OCI-LY7 (cell line): ENCODE results near the gene PDE3B. TPM values are rescaled to one million over a fixed set of nuclear protein-coding genes. Genes with fewer than 3 reads are reported as not detected.
A peak's percentile ranks its signal among the peaks of the same experiment; 100 is the strongest.

Experiments used
- BruUV-seq: library from RNA; stranded (reverse); fragments of 400-500 nt; replicated peaks from 2 replicates; lab custom pipeline; 2021; lab: Mats Ljungman, UMichigan
- CTCF ChIA-PET: fragments of 300-600 bp; sonication (Branson Sonifier 250); formaldehyde crosslinking; loops from one replicate; lab custom pipeline; 2022; ENCODE audit warnings: antibody characterized with exemption; ENCODE audit not compliant: unreplicated experiment; lab: Charles Lee
- POLR2A ChIA-PET: fragments of 300-600 bp; sonication (Branson Sonifier 250); formaldehyde crosslinking; loops from one replicate; lab custom pipeline; 2022; ENCODE audit warnings: antibody characterized with exemption; lab: Charles Lee
- DNase-seq: peaks from one replicate; pipeline ENCODE4 v3.0.0-alpha.2; 2015; ENCODE audit warnings: low spot score
- H2AFZ ChIP-seq: fragments of 200-600 bp; sonication (generic), shearing (Covaris generic); 2 replicates; pipeline ENCODE4 v1.6.1; 2014; ENCODE audit warnings: mild to moderate bottlenecking, antibody characterized with exemption, low read length, moderate library complexity
- H3K27ac ChIP-seq: fragments of 200-600 bp; sonication (generic); 2 replicates; pipeline ENCODE4 v1.5.1; 2014; ENCODE audit warnings: mixed run types, low read depth, mild to moderate bottlenecking, moderate library complexity, low read length, inconsistent platforms; ENCODE audit not compliant: poor library complexity, severe bottlenecking
- H3K36me3 ChIP-seq: fragments of 200-600 bp; sonication (generic); 2 replicates; pipeline ENCODE4 v1.6.1; 2014; ENCODE audit warnings: mild to moderate bottlenecking, antibody characterized with exemption, low read length, moderate library complexity, mixed read lengths; ENCODE audit not compliant: insufficient read depth
- H3K4me1 ChIP-seq: fragments of 200-600 bp; sonication (generic); 2 replicates; pipeline ENCODE4 v1.5.1; 2014; ENCODE audit warnings: mild to moderate bottlenecking, low read length; ENCODE audit not compliant: insufficient read depth, poor library complexity, severe bottlenecking
- H3K4me2 ChIP-seq: fragments of 200-600 bp; sonication (generic); 2 replicates; pipeline ENCODE4 v1.6.1; 2014; ENCODE audit warnings: mild to moderate bottlenecking, low read length
- H3K4me3 ChIP-seq: fragments of 200-600 bp; sonication (generic); 2 replicates; pipeline ENCODE4 v1.5.1; 2014; ENCODE audit warnings: mild to moderate bottlenecking, low read depth, low read length; ENCODE audit not compliant: poor library complexity, severe bottlenecking
- H3K79me2 ChIP-seq: fragments of 200-600 bp; sonication (generic); 2 replicates; pipeline ENCODE4 v1.6.1; 2016; ENCODE audit warnings: low read depth, mild to moderate bottlenecking, low read length, moderate library complexity, mixed read lengths; ENCODE audit not compliant: insufficient read depth
- H3K9me2 ChIP-seq: fragments of 200-600 bp; sonication (generic); 2 replicates; pipeline ENCODE4 v1.6.1; 2016; ENCODE audit warnings: mild to moderate bottlenecking, low read length, mixed read lengths; ENCODE audit not compliant: insufficient read depth
- H3K9me3 ChIP-seq: fragments of 200-600 bp; sonication (generic); 2 replicates; pipeline ENCODE4 v1.6.1; 2014; ENCODE audit warnings: mild to moderate bottlenecking, mixed run types, low read length, mixed read lengths
- H4K20me1 ChIP-seq: fragments of 200-600 bp; sonication (generic); 2 replicates; pipeline ENCODE4 v1.6.1; 2014; ENCODE audit warnings: mild to moderate bottlenecking, antibody characterized with exemption, low read length, moderate library complexity, mixed read lengths; ENCODE audit not compliant: insufficient read depth
- EZH2phosphoT487 ChIP-seq: fragments of 200-600 bp; sonication (generic); IDR thresholded peaks from 2 replicates; pipeline ENCODE4 v1.6.1; 2018; ENCODE audit warnings: low read depth, borderline replicate concordance, mild to moderate bottlenecking, mixed run types, antibody characterized with exemption, low read length, moderate library complexity, mixed read lengths
- intact Hi-C: fragments of 100-400 bp; cut with micrococcal nuclease; formaldehyde crosslinking; loops from one replicate; pipeline ENCODE4 v1.10.0; 2022; ENCODE audit not compliant: unreplicated experiment
- total RNA-seq, 2 experiments: library from RNA; depleted of rRNA in 1 of 2; stranded (reverse); fragments of >200 nt in 1 of 2; shearing (Covaris generic) in 1 of 2; gene quantifications; 2 replicates each; pipeline ENCODE4 v1.2.3, GENCODE V29; 2014 to 2022
- TF ChIP-seq, protein P1 (sequence below): fragments of 200-600 bp; sonication (generic); conservative IDR thresholded peaks from 2 replicates; pipeline ENCODE4 v1.5.1; 2014; ENCODE audit warnings: mild to moderate bottlenecking, antibody characterized with exemption, low read length, moderate library complexity, mixed read lengths

Gene PDE3B
- total RNA-seq, 2 experiments from 2014 or later: not detected

DNA sequence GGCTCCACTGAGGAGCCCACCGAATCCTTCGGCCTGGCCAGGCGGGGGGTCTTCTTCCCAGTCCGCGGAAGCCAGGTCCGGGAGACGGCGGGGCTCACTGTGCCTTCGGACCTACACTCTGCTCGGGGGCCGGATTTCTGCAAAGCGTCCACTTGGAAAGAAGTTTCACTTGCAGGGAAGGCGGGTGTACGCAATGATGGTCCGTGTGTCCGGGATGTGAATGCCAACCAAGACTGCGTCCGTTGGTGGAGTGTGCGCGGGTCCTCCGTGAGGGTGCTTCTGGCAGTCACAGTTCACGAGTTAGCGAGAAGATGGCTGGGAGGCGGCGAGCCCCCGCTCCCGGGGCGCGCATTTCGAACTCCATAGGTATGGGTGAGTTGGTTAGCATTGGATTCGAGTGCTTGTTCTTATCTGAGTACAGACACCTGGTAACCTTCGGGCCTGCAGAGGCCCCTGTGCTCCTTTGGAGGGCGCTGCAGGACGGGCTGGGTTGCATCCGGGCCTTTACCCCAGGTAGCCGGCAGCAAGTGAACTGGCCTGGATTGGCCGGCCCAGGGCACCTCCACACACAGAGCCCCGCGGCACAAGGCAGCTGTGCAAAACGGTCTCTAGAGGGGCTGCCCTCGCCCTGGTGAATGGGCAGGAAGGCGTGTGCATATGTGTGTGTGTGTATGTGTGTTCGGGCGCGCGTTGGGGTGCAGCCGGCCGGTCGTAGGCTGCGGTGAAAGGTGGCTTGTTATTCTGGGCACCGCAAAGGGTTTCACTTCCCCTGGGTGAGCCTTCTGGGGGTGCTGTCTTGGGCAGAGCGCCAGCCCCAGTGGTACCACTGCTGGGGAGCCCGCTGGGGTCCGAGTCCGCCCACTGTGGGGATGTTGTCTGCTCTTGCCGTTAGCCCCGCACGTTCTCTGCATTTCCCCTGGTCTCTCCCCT is 261.8 kb downstream of the PDE3B start:
- Histone ChIP-seq H3K9me3 (no peaks in the 10 kb centered on the region), H3K36me3 (no peaks in the 10 kb centered on the region), H3K27ac (no peak overlapping the region), H3K4me3 (peak overlapping the region; percentile 52), H4K20me1 (no peaks in the 10 kb centered on the region), H3K9me2 (no peaks in the 10 kb centered on the region), H2AFZ (peak overlapping the region; percentile 73), H3K79me2 (no peaks in the 10 kb centered on the region), H3K4me1 (peaks cover 32% of the 10 kb centered on the region), H3K4me2 (peak overlapping the region; percentile 70)
- TF ChIP-seq, protein P1, sequence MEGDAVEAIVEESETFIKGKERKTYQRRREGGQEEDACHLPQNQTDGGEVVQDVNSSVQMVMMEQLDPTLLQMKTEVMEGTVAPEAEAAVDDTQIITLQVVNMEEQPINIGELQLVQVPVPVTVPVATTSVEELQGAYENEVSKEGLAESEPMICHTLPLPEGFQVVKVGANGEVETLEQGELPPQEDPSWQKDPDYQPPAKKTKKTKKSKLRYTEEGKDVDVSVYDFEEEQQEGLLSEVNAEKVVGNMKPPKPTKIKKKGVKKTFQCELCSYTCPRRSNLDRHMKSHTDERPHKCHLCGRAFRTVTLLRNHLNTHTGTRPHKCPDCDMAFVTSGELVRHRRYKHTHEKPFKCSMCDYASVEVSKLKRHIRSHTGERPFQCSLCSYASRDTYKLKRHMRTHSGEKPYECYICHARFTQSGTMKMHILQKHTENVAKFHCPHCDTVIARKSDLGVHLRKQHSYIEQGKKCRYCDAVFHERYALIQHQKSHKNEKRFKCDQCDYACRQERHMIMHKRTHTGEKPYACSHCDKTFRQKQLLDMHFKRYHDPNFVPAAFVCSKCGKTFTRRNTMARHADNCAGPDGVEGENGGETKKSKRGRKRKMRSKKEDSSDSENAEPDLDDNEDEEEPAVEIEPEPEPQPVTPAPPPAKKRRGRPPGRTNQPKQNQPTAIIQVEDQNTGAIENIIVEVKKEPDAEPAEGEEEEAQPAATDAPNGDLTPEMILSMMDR: peak; percentile 69
- TF ChIP-seq EZH2phosphoT487: no peak
- BruUV-seq: no TSS peak
- intact Hi-C loops: loop anchor here (1.0 to 10.0 kb wide), 5 partner anchors 13 to 1133 kb away; partner anchors contain the start of genes CYP2R1 and PSMA1
- DNase-seq: peak; percentile 79
- POLR2A ChIA-PET: interaction anchor here (0.6 to 3.5 kb wide), 7 partner anchors 11 to 155 kb away, joined by 3 to 12 read pairs (median 5); partner anchors contain the start of gene CYP2R1
- CTCF ChIA-PET: interaction anchor here (3.4 kb wide), 1 partner anchor 13 kb away, joined by 29 read pairs; the partner anchor contains the start of gene CYP2R1

DNA sequence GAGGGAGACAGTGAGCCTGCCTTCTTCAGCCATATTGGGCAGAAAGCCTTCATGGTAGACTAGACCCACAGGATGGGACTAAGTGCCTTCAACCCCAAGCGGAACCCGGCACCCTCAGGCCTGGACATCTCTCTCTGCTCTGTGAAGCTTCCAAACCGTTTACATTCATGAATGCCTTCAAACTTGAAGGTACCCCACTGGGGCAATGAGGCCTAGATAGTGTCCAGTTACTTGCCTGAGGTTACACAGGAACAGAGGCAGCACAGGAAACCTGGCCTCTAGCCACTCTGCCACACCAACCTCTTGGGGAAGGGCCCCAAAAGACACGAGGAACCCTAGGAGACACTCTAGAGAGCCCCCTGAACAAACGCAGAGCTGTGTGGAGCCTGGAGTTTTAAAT is 263.0 kb downstream of the PDE3B start:
- POLR2A ChIA-PET: interaction anchor here (0.7 to 3.5 kb wide), 8 partner anchors 14 to 829 kb away, joined by 3 to 12 read pairs (median 4); partner anchors contain the start of gene CYP2R1
- no TSS peak for BruUV-seq
- H3K36me3 ChIP-seq: no peaks in the 10 kb centered on the region
- no peaks in the 10 kb centered on the region for H3K9me3 ChIP-seq
- H3K4me1 ChIP-seq: peaks cover 32% of the 10 kb centered on the region
- H4K20me1 ChIP-seq: no peaks in the 10 kb centered on the region
- no peak for DNase-seq
- no peak for TF ChIP-seq EZH2phosphoT487
- TF ChIP-seq, protein P1: no peak
- intact Hi-C loops: loop anchor here (2.0 to 10.0 kb wide), 4 partner anchors 206 to 1134 kb away; partner anchors contain the start of gene PSMA1
- H3K4me2 ChIP-seq: peak overlapping the region; percentile 3; the same call in 1 of the 2 replicates
- CTCF ChIA-PET: interaction anchor here (1.3 to 3.4 kb wide), 4 partner anchors 14 to 328 kb away, joined by 3 to 41 read pairs (median 20); partner anchors contain the start of gene CYP2R1
- no peaks in the 10 kb centered on the region for H3K79me2 ChIP-seq
- H3K9me2 ChIP-seq: no peaks in the 10 kb centered on the region
- H3K4me3 ChIP-seq: no peak overlapping the region
- H3K27ac ChIP-seq: no peak overlapping the region
- no peak overlapping the region for H2AFZ ChIP-seq
